Endometrial microvascular endothelial cells (primary cell): Measurements from ENCODE around the gene DBI. TPM values are rescaled to one million over a fixed set of nuclear protein-coding genes. Genes with fewer than 3 reads are reported as not detected.

Experiments used
- in situ Hi-C: cut with HindIII; loops from 2 replicates; pipeline ENCODE4 v1.10.0; 2017; ENCODE audit warnings: low sequenced_read_pairs, low pct_unique_long_range_greater_than_20kb; ENCODE audit errors: inconsistent ontology term
- total RNA-seq: library from RNA; depleted of rRNA; stranded (reverse); fragments of >200 nt; gene quantifications from one replicate; pipeline ENCODE4 v1.2.3, GENCODE V29; 2015; ENCODE audit errors: inconsistent ontology term

DBI gene
- 102 TPM for total RNA-seq

- in situ Hi-C loops, result no loop called here
Observed at GRCh38 chr2:119366649-119367471, at the start of gene DBI, which contains the start of gene C2orf76. TSS of gene DBI (plus strand) at chr2:119366977. CDS start at chr2:119367052, 75 bp downstream. TSS of gene C2orf76 (minus strand) at chr2:119366834. CDS start at chr2:119339959, 26,875 bp downstream.

GRCh38 chr2:119317554-119317953 is 49.2 kb upstream of the DBI start:
- in situ Hi-C loops, result no loop called here

GRCh38 chr2:119319593-119319992 is 47.2 kb upstream of the DBI start:
- in situ Hi-C loops, result no loop called here

- in situ Hi-C loops, result no loop called here
Observed at GRCh38 chr2:119323459-119323858, 43.3 kb upstream of the DBI start.

- in situ Hi-C loops, result no loop called here
Observed at GRCh38 chr2:119324685-119325270, 42.0 kb upstream of the DBI start.

GRCh38 chr2:119326938-119327337 is 39.8 kb upstream of the DBI start:
- in situ Hi-C loops, result no loop called here

GRCh38 chr2:119327431-119327830 is 39.3 kb upstream of the DBI start:
- in situ Hi-C loops, result no loop called here

GRCh38 chr2:119332953-119333352 is 33.8 kb upstream of the DBI start:
- in situ Hi-C loops, result no loop called here

GRCh38 chr2:119333360-119333759 is 33.4 kb upstream of the DBI start:
- in situ Hi-C loops, result no loop called here

- in situ Hi-C loops, result no loop called here
Observed at GRCh38 chr2:119333833-119334232, 32.9 kb upstream of the DBI start.

GRCh38 chr2:119337749-119338148 is 29.0 kb upstream of the DBI start:
- in situ Hi-C loops, result no loop called here

GRCh38 chr2:119338272-119338671 is 28.5 kb upstream of the DBI start:
- in situ Hi-C loops, result no loop called here

- in situ Hi-C loops, result no loop called here
Observed at GRCh38 chr2:119338826-119339561, 27.8 kb upstream of the DBI start.

GRCh38 chr2:119339562-119339923 is 27.2 kb upstream of the DBI start:
- in situ Hi-C loops, result no loop called here

- in situ Hi-C loops, result no loop called here
Observed at GRCh38 chr2:119341684-119342083, 25.1 kb upstream of the DBI start.

- in situ Hi-C loops, result no loop called here
Observed at GRCh38 chr2:119349289-119349688, 17.5 kb upstream of the DBI start.

GRCh38 chr2:119350311-119350998 is 16.3 kb upstream of the DBI start:
- in situ Hi-C loops, result no loop called here

- in situ Hi-C loops, result no loop called here
Observed at GRCh38 chr2:119352357-119352756, 14.4 kb upstream of the DBI start.

- in situ Hi-C loops, result no loop called here
Observed at GRCh38 chr2:119354860-119355259, 11.9 kb upstream of the DBI start.
